ENCODE measurements around the gene TMEM154.

- TF ChIP-seq POLR2AphosphoS5 (IDR thresholded peaks at IDR 0.05) = no peak
- TF ChIP-seq CTCF (IDR thresholded peaks at IDR 0.05) = no peak
- no peak for TF ChIP-seq EP300 (IDR thresholded peaks at IDR 0.05; ENCODE audit: low read depth)
- TF ChIP-seq POLR2A (IDR thresholded peaks at IDR 0.05) = no peak
Measured at GRCh38 chr4:152598454-152598853, 81.3 kb downstream of the TMEM154 start.

Measured in transverse colon (tissue), 4 donors.